ENCODE measurements around the gene RALGAPB. TPM values are rescaled to one million over a fixed set of nuclear protein-coding genes. Genes with fewer than 3 reads are reported as not detected.
A peak's percentile ranks its signal among the peaks of the same experiment; 100 is the strongest.

Gene RALGAPB
- polyA plus RNA-seq, 2 of the 4 experiments (the other 2 are of a cell fraction): 15.1 to 35.9 TPM

DNA sequence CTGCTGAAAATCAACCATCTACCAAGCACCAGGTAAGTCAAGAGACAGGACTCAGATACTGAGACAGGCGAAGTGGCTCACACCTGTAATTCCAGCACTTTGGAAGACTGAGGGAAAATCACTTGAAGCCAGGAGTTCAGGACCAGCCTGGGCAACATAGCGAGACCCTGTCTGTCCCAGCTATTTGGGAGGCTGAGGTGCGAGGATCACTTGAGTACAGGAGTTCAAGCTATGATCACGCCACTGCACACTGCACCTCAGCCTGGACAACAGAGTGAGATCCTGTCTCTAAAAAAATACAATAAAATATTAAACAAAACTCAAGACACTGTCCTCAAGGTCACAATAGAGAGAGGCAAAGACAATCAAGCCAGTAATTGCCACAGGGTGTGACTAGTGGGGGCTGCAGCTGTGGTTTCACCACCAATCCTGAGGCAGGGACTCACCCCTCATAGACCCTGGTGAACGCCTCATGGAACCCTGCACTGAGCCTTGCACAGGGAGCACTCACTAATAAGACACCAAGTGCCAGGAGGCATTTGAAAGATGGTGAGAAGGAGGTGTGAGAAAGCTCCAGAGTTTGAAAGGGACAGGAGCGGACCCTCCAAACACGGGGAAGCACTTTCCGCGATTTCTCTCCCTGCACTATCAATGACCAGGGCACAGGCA is 39.2 kb upstream of the RALGAPB start:
- Histone ChIP-seq H3K27ac (peak overlapping the region; percentile 97), H3K9me3 (no peaks in the 10 kb centered on the region), H3K4me1 (peaks cover 19% of the 10 kb centered on the region; the same call in 2 of the 3 replicates), H3K4me3 (peak overlapping the region; percentile 95), H3K4me2 (peak overlapping the region; percentile 88)
- CTCF ChIA-PET: interaction anchor here (1.4 to 7.7 kb wide), 7 partner anchors 12 to 39 kb away, joined by 3 to 142 read pairs (median 5); partner anchors contain the start of gene RALGAPB
- POLR2A ChIA-PET: interaction anchor here (0.9 to 2.4 kb wide), 3 partner anchors 9 to 40 kb away, joined by 3 to 75 read pairs (median 30); partner anchors contain the start of gene RALGAPB
- DNase-seq (ENCODE audit: low read depth in 1 of 2, low spot score in 1 of 2) (no peak), FAIRE-seq (no peak), ATAC-seq (no peak)
- TF ChIP-seq POLR2AphosphoS2 (conservative IDR thresholded peaks at IDR 0.05; ENCODE audit: low read length): 0 out of 2 replicates have a peak, but pooled peaks have one; percentile 61
- TF ChIP-seq, protein P1, sequence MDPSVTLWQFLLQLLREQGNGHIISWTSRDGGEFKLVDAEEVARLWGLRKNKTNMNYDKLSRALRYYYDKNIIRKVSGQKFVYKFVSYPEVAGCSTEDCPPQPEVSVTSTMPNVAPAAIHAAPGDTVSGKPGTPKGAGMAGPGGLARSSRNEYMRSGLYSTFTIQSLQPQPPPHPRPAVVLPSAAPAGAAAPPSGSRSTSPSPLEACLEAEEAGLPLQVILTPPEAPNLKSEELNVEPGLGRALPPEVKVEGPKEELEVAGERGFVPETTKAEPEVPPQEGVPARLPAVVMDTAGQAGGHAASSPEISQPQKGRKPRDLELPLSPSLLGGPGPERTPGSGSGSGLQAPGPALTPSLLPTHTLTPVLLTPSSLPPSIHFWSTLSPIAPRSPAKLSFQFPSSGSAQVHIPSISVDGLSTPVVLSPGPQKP (IDR thresholded peaks at IDR 0.05; ENCODE audit: low read depth, low read length): no peak
- 88% methylated on average over 9 of the region's 9 CpGs for WGBS (ENCODE audit: missing lambda C conversion rate)

- Histone ChIP-seq H3K4me2 (peak overlapping the region; percentile 88), H3K27ac (peak overlapping the region; percentile 97), H3K9me3 (no peaks in the 10 kb centered on the region), H3K4me1 (peaks cover 15% of the 10 kb centered on the region; the same call in 2 of the 3 replicates), H3K4me3 (peak overlapping the region; percentile 95)
- no peak for TF ChIP-seq HDAC2 (IDR thresholded peaks at IDR 0.05)
- TF ChIP-seq TP53 (CRISPR knock-in tag; IDR thresholded peaks at IDR 0.05): peak; percentile 54; the same call in 1 of the 2 replicates
- TF ChIP-seq TFCP2L1 (CRISPR knock-in tag; IDR thresholded peaks at IDR 0.05): no peak
- DNase-seq (ENCODE audit: low read depth in 1 of 2, low spot score in 1 of 2) (peak in 1 of 2 experiments; percentile 24), ATAC-seq (peak; percentile 22 to 54; a peak in 4 of 6 replicates), FAIRE-seq (no peak)
- 4% methylated on average over 14 of the region's 16 CpGs for WGBS (ENCODE audit: missing lambda C conversion rate)
- ChIA-PET CTCF (interaction anchor here (0.6 to 7.7 kb wide), 13 partner anchors 9 to 234 kb away, joined by 3 to 142 read pairs (median 5); partner anchors contain the start of gene RALGAPB), POLR2A (interaction anchor here (0.9 to 2.4 kb wide), 4 partner anchors 8 to 39 kb away, joined by 3 to 75 read pairs (median 27); partner anchors contain the start of gene RALGAPB)
Observed at GRCh38 chr20:38434301-38434741, 38.3 kb upstream of the RALGAPB start.

GRCh38 chr20:38434770-38435554 is 37.7 kb upstream of the RALGAPB start, which contains the start of gene SNHG17:
Gene SNHG17, minus strand, starts transcription at chr20:38435328.
- peak within 1 kb of the TSS; percentile 88 for H3K4me2 ChIP-seq
- ChIA-PET CTCF (interaction anchor here (0.6 to 7.7 kb wide), 23 partner anchors 10 to 233 kb away, joined by 3 to 142 read pairs (median 4); partner anchors contain the start of gene RALGAPB), POLR2A (interaction anchor here (0.6 to 2.4 kb wide), 22 partner anchors 8 to 397 kb away, joined by 3 to 75 read pairs (median 4); partner anchors contain the start of gene RALGAPB)
- H3K27ac ChIP-seq: peak within 1 kb of the TSS; percentile 97
- H3K4me3 ChIP-seq: peak within 1 kb of the TSS; percentile 95
- no peak for FAIRE-seq
- peak; percentile 87 to 89 for ATAC-seq
- no peaks in the 10 kb centered on the region for H3K9me3 ChIP-seq
- peak; percentile 35 to 98 for DNase-seq (ENCODE audit: low read depth in 1 of 2, low spot score in 1 of 2)
- WGBS (ENCODE audit: missing lambda C conversion rate): 1% methylated on average over 59 of the region's 65 CpGs
- H3K4me1 ChIP-seq: peaks cover 15% of the 10 kb centered on the region; the same call in 2 of the 3 replicates
- TF ChIP-seq FOXS1 (CRISPR knock-in tag; IDR thresholded peaks at IDR 0.05) (no peak), POLR2AphosphoS2 (conservative IDR thresholded peaks at IDR 0.05; ENCODE audit: low read length) (no peak), RAD21 (conservative IDR thresholded peaks at IDR 0.05 in 1 of 2, IDR thresholded peaks at IDR 0.05 in 1 of 2) (peak; percentile 34 to 47; a peak in 4 of 5 replicates), PBX3 (IDR thresholded peaks at IDR 0.05) (0 out of 2 replicates have a peak, but pooled peaks have one; percentile 29), CHD2 (IDR thresholded peaks at IDR 0.05; ENCODE audit: low read length, partially characterized antibody) (peak; percentile 30), SMC3 (IDR thresholded peaks at IDR 0.05) (peak; percentile 68), CBX8 (IDR thresholded peaks at IDR 0.05) (no peak), ZC3H11A (IDR thresholded peaks at IDR 0.05) (no peak), NPAS2 (CRISPR knock-in tag; IDR thresholded peaks at IDR 0.05; ENCODE audit: borderline replicate concordance) (no peak), MYC (IDR thresholded peaks at IDR 0.05; ENCODE audit: borderline replicate concordance, low read length) (peak; percentile 100), ESRRA (IDR thresholded peaks at IDR 0.05; ENCODE audit: borderline replicate concordance, low read length) (0 out of 2 replicates have a peak, but pooled peaks have one; percentile 3), SREBF2 (IDR thresholded peaks at IDR 0.05) (no peak), MAFK (IDR thresholded peaks at IDR 0.05; ENCODE audit: partially characterized antibody) (no peak), RCOR1 (IDR thresholded peaks at IDR 0.05; ENCODE audit: low read depth, low read length) (no peak), KDM5A (IDR thresholded peaks at IDR 0.05) (no peak), PHF8 (IDR thresholded peaks at IDR 0.05; ENCODE audit: borderline replicate concordance, low read depth) (peak; percentile 95), RNF2 (IDR thresholded peaks at IDR 0.05; ENCODE audit: borderline replicate concordance, low read depth) (no peak), CEBPB (IDR thresholded peaks at IDR 0.05) (no peak), NFE2L2 (conservative IDR thresholded peaks at IDR 0.05; ENCODE audit: low read length) (no peak)
- TF ChIP-seq, protein P2, sequence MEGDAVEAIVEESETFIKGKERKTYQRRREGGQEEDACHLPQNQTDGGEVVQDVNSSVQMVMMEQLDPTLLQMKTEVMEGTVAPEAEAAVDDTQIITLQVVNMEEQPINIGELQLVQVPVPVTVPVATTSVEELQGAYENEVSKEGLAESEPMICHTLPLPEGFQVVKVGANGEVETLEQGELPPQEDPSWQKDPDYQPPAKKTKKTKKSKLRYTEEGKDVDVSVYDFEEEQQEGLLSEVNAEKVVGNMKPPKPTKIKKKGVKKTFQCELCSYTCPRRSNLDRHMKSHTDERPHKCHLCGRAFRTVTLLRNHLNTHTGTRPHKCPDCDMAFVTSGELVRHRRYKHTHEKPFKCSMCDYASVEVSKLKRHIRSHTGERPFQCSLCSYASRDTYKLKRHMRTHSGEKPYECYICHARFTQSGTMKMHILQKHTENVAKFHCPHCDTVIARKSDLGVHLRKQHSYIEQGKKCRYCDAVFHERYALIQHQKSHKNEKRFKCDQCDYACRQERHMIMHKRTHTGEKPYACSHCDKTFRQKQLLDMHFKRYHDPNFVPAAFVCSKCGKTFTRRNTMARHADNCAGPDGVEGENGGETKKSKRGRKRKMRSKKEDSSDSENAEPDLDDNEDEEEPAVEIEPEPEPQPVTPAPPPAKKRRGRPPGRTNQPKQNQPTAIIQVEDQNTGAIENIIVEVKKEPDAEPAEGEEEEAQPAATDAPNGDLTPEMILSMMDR (IDR thresholded peaks at IDR 0.05): peak; percentile 97
- TF ChIP-seq, protein P3, sequence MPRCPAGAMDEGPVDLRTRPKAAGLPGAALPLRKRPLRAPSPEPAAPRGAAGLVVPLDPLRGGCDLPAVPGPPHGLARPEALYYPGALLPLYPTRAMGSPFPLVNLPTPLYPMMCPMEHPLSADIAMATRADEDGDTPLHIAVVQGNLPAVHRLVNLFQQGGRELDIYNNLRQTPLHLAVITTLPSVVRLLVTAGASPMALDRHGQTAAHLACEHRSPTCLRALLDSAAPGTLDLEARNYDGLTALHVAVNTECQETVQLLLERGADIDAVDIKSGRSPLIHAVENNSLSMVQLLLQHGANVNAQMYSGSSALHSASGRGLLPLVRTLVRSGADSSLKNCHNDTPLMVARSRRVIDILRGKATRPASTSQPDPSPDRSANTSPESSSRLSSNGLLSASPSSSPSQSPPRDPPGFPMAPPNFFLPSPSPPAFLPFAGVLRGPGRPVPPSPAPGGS (IDR thresholded peaks at IDR 0.05): peak; percentile 96; the same call in 2 of the 3 replicates

All from A549 (cell line).